Stimulated activated CD4-positive, alpha-beta T cell treated with anti-CD3 and anti-CD28 coated beads, Interleukin-2, amount 100 ng/mL, for 48 hours (primary cell): ENCODE results near the gene HEATR1.
A peak's percentile ranks its signal among the peaks of the same experiment; 100 is the strongest.
"Not testable (repeated sequence)": the region's sequence is repeated elsewhere in the genome, so short reads cannot be mapped to it uniquely, and the experiment has no call there.

Experiments used
- DNase-seq, 2 donors: peaks; one replicate each; pipeline ENCODE4 v3.0.0-alpha.2; 2020

HEATR1 gene, protein sequence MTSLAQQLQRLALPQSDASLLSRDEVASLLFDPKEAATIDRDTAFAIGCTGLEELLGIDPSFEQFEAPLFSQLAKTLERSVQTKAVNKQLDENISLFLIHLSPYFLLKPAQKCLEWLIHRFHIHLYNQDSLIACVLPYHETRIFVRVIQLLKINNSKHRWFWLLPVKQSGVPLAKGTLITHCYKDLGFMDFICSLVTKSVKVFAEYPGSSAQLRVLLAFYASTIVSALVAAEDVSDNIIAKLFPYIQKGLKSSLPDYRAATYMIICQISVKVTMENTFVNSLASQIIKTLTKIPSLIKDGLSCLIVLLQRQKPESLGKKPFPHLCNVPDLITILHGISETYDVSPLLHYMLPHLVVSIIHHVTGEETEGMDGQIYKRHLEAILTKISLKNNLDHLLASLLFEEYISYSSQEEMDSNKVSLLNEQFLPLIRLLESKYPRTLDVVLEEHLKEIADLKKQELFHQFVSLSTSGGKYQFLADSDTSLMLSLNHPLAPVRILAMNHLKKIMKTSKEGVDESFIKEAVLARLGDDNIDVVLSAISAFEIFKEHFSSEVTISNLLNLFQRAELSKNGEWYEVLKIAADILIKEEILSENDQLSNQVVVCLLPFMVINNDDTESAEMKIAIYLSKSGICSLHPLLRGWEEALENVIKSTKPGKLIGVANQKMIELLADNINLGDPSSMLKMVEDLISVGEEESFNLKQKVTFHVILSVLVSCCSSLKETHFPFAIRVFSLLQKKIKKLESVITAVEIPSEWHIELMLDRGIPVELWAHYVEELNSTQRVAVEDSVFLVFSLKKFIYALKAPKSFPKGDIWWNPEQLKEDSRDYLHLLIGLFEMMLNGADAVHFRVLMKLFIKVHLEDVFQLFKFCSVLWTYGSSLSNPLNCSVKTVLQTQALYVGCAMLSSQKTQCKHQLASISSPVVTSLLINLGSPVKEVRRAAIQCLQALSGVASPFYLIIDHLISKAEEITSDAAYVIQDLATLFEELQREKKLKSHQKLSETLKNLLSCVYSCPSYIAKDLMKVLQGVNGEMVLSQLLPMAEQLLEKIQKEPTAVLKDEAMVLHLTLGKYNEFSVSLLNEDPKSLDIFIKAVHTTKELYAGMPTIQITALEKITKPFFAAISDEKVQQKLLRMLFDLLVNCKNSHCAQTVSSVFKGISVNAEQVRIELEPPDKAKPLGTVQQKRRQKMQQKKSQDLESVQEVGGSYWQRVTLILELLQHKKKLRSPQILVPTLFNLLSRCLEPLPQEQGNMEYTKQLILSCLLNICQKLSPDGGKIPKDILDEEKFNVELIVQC (N-terminal part only)

DNA sequence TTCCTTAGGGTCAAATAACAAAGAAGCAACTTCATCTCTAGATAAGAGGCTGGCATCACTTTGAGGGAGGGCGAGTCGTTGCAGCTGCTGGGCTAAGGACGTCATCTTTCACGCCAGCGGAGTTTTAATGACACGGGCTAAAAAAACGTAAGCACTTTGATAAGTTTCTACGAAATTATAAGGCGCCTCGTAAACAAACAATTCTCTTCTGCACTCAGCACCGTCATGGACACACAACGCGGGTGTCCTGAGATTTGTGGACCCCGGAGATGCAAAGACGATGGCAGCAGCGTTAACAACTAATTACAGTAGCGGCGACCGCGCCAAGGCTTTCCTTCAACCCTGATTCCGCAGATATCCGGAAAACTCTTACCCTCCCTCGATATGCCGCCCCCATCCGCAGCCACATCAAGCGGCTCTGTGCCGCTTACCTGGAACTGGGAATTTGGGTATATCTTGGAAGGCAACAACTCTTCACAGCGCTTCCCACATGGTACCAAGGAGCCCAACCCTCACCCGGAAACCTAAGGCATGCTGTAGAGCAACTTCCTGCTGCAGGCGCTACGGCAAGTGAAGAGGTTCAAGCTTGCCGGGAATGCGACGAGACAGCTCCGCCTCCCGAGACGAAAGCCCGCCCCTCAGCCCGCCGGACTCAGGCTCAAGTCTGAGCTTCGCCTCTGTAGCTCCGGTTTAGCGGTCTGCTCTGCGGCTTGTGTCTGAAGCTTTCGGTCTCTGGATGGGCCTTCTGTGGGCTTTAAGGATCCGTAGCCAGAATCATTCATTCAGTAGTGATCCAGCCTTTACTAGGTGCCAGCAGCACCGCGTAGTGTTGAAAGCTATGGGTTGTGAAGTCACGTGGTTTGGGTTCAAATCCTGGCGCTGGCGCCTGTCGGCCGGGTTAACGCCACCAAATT is at the start of gene HEATR1:
TSS of gene HEATR1 (minus strand) at position 526 of the 914 bp plus-strand sequence. CDS start at position 105, 421 bp downstream.
- DNase-seq = peak; percentile 83 to 88

DNA sequence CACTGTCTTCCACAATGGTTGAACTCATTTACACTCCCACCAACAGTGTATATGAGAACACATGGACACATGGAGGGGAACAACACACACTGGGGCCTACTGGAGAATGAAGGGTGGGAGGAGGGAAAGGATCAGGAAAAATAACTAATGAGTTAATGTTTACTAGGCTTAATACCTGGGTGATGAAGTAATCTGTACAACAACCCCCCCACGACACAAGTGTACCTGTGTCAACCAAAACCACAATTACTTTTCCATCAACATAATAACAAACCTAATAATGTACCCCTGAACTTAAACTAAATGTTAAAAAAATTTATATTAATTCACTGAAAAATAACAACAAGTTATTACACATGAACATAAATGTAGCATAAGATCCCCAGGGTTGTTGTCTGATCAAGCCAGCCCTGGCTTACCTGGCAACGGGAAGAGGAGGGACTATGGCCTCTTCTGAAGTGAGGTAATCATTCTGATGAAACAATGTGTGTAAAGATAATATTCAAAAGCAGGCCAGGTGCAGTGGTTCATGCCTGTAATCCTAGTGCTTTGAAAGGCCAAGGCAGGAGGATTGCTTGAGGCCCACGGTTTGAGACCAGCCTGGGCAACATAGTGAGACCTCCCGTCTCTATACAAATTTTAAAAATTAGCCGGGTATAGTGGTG is 40.8 kb upstream of the HEATR1 start:
- DNase-seq = no peak

DNA sequence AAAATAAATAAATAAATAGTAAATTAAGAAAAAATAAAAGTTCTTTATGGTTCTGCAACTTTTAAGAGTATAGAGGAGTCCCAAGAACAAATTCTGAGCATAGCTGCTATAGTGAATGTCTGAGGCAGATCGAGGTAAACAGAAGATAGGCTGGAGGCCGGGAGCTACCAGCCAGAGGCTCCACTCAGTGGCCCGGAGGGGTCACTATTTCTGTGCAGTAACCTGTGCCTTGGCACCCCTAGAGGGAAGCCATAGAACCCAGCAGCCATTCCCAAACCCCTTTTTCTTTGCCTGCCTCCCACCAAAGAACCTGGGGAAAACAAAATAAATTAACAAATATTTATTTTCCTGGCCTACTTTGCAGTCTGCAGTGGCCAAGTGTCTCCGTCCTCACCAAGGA is 38.4 kb upstream of the HEATR1 start:
- DNase-seq = no peak

DNA sequence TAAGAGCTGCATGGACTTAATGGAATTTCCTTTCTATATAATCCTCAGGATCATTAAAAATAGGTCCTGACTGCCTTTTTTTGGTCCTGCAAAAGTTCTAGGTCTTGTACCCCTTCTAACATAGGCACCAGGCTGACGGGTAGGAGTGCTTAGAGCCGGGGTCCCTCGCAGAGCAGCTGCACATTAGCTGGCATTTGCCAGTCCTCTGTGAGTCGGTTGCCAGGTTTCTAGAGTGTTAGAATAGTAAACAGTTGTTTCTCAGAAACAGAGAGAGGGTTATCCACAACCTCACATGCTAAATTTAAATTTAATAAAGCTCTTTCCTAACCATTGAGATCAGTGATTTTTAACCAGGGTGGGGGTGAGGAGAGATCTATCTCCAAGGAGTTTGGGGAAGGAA is 35.4 kb upstream of the HEATR1 start:
- DNase-seq = no peak

DNA sequence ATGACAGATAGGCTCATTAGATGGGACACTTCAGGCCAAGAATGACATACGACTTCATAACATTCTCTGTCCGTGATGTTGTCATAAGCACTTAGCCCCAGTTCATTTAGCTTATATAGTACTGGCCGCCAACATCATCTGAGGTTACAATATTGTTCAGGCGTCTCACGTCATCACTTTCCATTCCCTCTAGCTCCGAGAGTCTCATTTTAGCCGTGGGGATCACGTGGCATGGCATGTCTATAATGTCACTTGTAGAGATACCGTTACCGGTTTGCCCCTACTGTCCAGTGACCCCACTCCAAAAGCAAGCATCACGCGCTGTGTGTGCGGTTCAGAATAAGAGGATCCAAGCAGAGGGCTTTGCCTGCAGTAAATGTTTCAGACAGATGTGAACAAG is 34.6 kb upstream of the HEATR1 start:
- DNase-seq = no peak

DNA sequence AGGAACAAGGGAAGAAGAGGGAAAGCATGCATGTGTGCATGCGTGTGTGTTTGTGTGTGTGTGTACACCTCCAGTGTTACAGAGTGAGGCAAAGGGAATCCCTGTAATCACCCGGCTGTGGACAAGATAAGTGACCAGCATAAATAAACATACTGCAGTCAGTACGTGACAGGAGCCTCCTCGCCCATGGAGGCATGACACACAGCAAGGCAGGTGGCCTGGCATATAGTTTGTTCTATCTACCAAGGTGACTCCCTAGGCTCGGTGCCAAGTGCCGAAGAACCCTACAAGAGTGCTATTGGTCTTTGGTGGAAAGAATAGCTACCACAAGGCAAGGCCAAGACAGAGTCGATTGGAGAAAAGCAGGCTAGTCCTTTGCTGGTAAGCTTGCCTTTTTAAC is 31.7 kb upstream of the HEATR1 start:
- DNase-seq = no peak

DNA sequence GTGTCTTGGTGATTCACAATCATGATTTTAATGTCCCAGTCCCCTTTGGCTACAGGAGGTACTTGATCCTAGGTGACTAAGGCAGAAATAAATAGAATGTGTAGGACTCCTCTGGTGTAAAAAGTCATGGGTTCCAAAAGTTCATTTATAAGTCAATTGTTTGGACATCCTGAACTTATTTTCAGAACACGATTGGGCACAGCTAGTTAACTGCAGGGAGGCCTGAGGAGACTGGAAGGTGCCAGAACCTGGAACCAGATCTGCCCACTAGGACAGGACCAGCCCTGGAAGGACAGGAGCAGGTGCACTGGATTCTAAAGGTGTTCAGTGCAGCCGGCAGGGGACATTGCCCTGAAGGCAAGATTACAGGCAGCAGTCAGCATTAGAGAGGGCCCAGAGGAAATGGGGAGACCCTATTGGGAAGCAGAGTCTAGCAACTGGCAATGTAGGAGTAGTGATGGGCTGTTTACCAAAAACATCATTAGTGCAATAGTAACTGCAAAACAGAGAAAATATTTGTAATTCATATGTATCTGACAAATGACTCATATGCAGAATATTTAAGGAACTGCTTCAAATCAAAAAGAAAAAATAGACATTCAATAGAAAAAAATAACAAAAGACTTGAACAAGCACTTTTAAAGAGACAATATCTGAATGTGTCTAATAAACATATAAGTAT is 23.6 kb upstream of the HEATR1 start:
- no peak for DNase-seq

DNA sequence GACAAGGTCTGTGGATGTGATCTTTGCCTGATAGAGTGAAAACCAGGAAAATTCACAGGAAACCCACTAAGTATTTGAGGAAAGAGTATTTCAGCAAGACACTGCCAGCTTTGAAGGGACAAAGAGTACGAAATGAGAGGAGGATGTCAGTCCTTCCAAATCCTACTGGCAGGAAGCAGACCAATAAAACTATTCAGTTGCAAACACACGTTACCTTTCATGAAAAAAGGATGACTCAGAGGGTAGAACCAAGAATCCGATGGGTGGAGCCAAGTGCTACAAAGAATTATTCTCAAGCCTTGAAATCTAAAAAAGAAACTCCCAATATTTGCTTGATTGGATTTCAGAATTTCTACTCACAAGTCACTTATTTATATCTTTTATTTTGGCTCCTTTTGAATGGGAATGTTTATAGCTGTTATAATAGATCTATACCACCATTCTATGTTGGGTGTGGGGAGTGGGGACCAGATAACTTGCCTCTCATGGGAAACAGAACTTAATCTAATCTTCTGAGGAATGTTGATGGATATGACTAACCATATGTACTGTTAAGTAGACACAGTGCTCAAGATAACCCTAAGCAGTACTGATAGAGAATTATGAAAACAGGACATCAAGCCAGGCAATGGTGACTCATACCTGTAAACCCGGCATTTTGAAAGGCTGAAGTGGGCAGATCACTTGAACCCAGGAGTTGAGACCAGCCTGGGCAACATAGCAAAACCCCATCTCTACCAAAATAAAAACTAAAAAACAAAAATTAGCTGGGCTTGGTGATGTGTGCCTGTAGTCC is 19.3 kb upstream of the HEATR1 start:
- no peak for DNase-seq

DNA sequence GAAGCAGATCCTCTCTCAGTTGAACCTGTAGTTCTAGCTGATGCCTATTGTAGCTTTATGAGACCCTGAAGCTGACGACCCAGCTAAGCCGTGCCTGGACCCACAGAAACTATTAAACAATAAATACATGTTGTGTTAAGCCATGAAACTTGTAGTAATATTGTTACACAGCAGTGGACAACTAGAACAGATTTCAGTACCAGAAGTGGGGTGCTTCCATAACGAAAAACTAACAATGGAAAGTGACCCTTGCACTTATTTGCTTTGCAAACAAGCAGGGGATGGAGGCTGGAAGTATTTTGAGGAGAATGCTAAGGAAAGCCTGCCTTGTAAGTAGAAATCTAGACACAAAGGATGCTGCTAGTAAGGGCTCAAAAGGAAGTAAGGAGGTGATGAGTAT is 18.1 kb upstream of the HEATR1 start:
- DNase-seq = no peak

DNA sequence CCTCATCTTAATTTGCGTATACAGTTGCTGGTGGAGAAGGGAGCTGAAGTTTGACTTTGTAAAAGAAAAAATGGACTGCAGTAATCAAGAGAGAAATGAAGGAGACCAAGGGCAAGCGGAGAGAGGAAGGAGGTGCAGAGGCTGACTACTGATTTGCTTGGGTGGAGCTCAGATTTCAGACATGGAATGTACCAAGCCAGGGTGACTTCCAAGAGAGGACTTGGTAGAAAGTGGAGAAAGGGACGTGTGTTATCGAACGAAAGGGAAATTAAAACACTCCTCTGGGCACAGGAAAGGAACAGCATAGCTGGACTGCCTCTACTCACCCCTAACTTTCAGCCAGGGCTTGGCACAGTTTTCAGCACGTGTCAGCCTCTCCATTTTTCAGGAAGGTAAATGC is 15.1 kb upstream of the HEATR1 start:
- no peak for DNase-seq

DNA sequence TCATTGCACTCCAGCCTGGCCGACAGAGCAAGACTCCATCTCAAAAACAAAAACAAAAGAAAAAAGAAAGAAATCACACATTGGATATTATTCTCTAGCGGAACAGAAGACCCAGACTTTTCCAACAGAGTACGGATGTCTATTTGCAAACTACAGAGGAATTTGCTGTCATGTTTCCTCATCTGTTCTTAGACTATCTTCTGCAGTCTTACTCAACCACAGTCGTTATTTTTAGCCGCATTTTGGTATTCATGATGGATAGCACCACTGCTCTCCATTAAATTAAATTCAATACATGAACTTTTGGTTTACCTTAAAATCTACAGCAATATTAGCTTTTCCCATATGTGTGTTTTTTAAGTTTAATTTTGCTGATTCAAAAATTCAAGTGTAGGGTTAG is 14.2 kb upstream of the HEATR1 start:
- no peak for DNase-seq

DNA sequence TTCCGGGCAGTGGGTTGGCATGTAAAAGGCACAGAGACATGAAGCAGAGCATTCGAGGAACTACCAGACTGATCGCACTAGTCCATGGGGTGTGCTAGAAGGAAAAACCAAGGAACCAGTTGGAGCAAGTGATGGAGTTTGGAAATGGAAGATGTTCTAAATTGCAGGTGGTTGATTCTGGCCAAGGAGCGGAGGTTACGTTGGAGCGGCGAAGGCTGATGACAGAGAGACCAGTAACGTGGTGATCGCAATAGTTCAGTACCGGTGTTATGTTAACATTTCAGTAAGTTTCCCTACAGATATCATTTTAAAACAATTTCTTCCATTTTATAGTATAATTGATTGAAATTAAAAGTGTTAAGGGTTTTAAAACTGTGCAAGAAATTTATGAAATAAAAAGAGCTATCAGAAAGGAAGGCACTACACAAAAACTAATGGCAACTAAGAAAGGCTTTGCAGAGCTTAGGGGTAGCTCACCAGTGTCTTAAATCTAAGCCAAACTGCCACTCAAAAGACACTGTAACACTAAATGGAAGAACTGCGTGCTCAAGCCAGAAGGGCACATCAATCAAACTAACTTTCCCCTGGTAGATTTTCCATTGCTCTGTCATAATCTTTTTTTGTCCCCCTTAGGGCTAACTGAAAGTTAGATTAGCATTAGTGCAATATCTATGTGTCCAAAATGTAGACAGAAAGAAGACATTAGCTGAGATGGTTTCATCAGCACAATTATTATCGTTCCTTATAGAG is 11.3 kb upstream of the HEATR1 start:
- DNase-seq = no peak

DNA sequence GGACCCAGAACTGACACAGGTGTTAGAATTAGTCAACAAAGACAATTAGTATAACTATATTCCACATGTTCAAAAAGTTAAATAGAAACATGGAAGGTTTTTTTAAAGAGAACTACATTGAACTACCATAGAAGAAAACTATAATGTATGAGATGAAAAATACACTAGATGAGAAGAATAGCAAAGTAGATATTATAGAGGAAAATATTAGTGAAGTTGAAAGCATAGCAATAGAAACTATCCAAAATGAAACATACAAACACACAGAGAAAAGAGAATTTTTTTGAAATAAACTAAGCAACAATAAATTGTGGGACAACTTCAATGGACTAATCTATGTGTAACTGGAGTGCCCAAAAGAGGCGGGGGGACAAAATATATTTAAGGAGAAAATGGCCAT is 8.0 kb upstream of the HEATR1 start:
- no peak for DNase-seq

DNA sequence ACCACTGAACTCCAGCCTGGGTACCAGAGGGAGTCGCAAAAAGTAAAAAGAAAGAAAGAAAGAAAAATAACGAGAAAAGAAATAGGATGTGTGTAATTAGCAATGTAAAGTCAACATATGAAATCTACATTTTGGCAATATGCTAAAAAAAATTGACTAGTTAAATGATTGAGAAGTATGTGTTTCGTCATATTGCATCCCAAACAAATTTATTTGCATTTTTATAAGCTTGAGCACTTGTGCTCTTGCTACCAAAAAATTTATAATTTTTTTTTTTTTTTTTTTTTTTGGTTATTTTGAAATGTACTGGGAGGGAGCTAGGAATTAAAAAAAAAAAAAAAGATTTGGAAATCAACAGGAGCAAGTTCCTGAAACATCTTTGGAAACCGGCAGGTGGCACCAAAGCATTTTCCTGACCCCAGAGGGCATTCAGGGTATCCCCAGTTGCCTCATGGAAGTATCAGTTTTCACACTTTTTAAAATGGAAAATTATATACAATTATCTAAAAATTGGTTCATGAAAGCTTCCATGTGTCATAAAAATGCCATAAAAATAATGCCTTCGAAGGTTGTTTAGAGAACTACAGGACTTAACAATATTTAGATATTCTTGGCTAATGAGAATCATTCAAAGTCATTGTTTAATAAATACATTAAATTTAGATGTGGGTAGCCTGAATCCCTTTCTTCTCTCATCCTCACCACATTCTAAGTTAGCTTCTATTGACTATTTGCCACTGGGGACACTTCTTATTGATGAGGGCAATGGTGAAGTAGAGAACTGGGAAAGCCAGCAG is 4.8 kb upstream of the HEATR1 start:
- DNase-seq = peak in 1 of 2 donors; percentile 16

DNA sequence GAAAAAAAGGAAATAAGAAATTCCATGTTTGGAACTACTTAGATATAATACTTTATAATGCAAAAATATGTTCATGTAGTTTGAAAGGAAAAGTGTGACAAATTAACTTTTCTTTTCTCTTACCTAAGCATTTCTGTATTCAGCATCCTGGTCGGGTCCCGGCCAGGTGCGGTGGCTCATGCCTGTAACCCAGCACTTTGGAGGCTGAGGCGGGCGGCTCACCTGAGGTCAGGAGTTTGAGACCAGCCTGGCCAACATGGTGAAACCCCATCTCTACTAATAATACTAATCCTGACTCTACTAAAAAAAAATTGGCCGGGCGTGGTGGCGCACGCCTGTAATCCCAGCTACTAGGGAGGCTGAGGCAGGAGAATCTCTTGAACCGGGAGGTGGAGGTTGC is 3.3 kb upstream of the HEATR1 start:
- not testable (repeated sequence) for DNase-seq

DNA sequence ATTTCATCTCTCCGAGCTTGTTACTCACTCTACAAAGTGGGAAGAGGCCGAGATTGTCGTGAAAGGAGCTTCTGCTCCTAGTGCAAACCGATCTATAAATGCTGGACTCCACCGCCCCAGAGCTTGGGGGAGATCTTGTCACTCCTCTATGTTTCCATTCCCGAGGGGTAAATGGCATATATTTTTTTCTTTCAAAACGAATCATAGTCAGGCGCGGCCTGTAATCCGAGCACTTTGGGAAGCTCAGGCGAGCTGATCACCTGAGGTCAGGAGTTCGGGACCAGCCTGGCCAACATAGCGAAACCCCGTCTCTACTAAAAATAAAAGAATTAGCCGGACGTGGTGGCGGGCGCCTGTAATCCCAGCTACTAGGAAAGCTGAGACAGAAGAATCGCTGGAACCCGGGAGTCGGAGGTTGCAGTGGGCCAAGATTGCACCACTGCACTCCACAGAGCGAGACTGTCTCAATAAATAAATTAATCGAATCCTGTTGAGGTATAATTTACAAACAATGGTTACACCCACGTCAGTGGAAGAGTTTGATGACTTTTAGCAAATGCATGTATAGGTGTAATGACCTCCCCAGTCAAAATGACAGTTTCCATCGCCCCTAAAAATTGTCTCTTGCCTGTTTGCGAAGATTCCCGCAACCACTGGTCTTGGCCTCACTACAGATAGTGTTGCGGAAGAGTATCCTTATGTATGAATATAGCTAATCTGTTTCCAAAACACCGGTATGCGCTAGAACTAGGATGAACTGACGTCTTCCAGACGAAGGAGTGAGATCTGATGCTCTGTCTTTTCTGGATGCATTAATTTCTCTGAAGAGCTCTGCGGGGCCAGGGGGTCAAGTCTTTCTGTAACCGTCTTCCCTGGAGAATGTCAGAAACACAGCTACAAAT is 840 bp upstream of the HEATR1 start:
- DNase-seq = no peak

DNA sequence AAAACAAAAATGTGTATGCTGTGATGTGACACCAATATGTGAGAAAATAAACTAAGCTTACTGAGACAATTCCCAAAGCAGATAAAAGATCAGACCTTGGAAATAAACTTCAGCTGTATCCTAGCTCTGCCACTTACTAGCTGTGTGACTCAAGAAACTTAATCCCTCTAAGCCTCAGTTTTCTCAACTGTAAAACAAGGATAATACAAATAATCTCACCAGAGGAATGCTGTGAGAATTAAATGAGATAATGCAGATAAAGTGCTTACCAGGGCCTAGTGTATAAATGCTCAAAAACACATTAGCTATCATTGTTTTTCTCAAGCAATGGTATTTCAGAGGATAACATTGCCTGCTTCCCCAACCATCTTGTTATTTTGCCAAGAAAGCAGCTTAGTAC is 2.1 kb downstream of the HEATR1 start:
- DNase-seq = no peak
